ENCODE data around the gene NEB.
A peak's percentile ranks its signal among the peaks of the same experiment; 100 is the strongest.
"Not testable (repeated sequence)": the region's sequence is repeated elsewhere in the genome, so short reads cannot be mapped to it uniquely, and the experiment has no call there.

NEB gene

GRCh38 chr2:151760139-151760650 lies 25.9 kb upstream of the NEB start:
- no peak for DNase-seq

DNA sequence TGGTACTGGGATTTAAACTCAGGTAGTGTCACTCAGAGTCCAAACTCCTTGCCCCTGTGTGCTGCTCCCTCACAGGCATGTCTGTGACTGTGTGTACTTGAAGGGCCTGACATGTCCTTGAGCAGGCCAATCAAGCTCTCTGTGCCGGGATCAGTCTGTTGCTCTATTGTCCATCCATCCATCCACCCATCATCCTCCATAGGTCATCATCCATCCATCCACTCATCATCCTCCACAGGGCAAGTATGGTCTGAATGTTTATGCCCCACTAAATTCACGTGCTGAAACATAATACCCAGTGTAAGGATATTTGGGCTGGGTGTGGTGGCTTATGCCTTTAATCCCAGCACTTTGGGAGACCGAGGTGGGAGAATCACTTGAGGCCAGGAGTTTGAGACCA lies 24.5 kb upstream of the NEB start:
- DNase-seq, result no peak

GRCh38 chr2:151757861-151758260 lies 23.6 kb upstream of the NEB start:
- DNase-seq, result peak; percentile 19

GRCh38 chr2:151756820-151757219 lies 22.5 kb upstream of the NEB start:
- DNase-seq, result no peak

DNA sequence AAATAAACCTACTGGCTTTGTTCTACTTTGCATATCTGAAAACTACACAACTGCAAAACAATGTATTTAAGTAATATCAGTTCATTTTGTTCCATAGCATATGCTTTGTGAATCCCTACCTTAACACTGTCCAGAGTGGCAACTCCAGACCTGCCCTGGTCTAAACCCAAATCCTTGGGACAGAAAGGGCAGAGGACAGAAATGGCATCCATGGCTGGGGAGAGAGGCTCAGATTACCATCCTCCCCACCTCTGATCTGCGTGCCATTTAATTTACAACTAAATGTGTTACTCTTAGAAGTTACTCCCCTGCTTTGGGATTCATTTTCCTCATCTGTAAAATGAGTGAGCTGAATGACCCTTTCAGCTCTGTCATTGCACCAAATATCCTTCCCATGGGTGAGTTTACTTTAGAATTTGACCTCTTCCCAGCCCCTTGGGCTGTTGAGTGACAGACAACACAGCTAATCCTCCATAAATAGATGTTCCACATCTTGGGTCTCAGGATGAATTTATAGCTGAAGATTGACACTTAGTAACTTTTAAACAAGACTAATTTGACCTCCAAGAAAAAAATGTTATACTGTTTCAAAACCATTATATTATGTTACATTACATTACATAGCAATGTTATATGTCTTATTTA lies 20.1 kb upstream of the NEB start:
- no peak for DNase-seq

GRCh38 chr2:151753540-151753939 lies 19.3 kb upstream of the NEB start:
- DNase-seq, result no peak

DNA sequence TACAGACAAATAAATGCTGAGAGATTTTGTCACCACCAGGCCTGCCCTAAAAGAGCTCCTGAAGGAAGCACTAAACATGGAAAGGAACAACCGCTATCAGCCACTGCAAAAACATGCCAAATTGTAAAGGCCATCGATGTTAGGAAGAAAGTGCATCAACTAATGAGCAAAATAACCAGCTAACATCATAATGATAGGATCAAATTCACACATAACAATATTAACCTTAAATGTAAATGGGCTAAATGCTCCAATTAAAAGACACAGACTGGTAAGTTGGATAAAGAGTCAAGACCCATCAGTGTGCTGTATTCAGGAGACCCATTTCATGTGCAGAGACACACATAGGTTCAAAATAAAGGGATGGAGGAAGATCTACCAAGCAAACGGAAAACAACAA lies 11.0 kb upstream of the NEB start:
- DNase-seq, result not testable (repeated sequence)

- DNase-seq, result no peak
Observed at GRCh38 chr2:151730262-151730975, 3.9 kb downstream of the NEB start.

DNA sequence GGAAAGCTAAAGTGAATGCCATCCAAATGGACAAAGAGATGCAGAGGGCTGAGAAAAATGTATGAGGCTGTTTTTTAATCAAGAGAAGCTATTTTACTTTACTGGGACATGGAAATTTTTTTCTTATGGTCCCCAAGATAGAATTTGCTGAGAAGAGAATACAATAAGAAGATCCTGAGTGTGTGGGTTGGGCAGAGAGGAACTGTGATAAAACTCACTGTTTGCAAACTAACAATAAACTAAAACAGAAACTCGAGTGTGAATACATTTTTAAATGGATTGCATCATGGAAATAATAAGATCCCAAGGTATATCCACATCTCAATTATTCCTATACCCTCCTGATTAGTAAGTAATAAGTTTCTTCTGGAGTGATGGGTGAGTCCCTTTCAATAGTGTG lies 4.4 kb downstream of the NEB start:
- no peak for DNase-seq

DNA sequence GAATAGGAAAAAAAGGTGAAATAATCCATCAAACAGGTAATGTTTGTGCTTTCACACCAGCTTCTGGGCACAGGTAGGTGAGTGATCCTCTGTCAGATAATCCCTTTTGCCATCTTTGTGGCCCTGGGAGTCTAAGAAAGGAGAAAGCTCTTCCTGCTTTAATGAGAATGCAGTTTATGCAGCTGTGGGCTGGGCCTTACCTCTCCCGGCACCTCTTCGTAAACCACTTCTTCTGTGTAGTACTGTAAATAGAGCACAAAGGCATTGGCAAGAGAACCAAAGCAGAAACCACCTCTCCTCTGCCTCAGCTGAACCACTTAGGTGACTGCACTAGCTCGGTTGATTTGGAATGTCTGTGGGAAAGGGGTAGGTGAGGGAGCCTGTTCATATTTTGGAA lies 4.9 kb downstream of the NEB start:
- no peak for DNase-seq

DNA sequence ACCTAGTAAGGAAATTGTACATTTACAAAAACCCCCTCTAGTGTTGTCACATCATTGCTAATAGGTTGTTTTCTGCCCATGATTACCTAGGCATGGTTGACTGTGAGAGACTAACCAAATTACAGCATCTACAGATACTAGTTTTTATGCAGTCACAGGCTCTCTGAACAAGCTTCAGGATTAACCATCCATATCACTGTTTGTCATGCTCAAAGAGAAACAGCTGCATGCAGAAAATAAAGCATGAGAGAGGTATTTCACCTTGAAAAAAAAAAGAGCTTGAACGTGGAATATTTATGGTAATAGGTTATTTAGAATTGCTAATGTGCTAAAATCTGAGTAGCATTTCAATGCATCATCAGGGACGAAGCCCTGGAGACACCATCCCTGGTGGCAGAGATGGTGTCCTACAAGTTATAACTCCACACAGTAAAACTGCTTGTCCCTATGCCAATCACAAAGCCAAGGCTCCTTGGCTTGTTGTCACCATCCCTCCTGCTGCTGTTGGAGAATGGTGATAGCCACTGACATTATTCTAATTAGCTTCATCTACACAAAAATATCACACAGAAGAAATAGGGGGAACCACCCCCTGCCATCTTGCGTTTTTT lies 5.4 kb downstream of the NEB start:
- DNase-seq, result no peak

DNA sequence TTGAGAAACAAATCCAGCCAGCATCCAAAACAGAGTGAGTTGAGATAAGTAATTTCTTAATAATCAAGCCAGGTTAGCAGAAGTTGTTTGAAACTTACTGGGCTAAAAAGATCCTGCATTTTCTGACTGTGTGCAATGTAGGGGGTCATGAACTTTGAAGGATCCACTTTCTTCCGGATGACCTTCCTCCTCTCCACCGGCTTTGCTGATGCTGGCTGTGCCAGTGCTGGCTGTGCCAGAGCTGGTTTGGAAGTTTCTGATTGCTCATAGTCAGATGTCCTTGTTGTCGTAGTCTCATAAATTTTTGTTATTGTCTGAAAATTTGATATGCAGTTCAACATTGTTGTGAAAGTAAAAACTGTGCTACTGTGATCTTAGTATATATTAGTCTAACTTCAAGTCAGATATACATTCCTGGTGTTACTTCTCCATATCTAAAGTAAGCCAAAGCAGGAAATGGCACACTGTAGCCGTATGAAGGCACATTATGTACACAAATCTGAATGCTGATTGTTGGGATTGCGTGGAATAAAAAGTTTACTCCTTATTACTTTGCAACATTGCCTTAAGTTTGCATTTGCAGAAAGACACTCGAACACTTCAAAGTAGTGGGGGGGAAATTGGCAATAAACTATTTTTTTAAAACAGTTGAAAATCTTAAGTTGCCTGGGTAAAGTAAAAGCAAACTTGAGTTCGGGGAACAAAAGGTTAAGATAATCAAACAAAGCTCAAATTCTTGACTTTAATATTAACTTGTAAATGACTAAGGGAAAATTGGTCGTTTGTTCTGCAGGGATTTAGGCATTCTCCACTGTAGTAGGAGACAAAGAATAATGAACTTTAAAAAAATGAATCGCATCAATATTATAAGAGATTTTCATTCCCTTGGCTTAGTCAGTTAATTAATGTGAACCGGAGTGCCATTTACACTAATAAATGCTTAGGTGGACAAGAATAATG lies 6.4 kb downstream of the NEB start:
- DNase-seq, result no peak

- DNase-seq, result no peak
Observed at GRCh38 chr2:151721161-151721560, 13.1 kb downstream of the NEB start.

GRCh38 chr2:151720521-151720920 lies 13.8 kb downstream of the NEB start:
- DNase-seq, result no peak

DNA sequence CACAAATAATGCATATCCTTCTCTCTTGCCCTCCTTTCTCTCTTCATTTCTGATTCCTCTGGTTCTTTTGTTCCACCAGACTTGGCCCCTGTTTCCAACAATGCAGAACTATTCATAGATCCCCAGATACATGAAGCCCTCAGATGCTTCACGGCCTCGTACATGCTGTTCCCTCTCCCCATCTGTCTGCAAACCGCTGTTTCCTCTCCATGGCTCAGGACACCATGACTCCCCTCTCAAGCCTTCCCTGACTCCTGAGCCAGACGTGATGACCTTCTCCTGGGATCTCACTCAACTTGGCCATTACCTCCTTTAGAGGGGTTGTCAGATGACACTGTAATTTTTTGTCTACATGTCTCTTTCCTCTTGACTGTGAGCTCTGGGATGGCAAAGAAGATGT lies 15.5 kb downstream of the NEB start:
- DNase-seq, result no peak

GRCh38 chr2:151718247-151718646 lies 16.0 kb downstream of the NEB start:
- DNase-seq, result no peak

DNA sequence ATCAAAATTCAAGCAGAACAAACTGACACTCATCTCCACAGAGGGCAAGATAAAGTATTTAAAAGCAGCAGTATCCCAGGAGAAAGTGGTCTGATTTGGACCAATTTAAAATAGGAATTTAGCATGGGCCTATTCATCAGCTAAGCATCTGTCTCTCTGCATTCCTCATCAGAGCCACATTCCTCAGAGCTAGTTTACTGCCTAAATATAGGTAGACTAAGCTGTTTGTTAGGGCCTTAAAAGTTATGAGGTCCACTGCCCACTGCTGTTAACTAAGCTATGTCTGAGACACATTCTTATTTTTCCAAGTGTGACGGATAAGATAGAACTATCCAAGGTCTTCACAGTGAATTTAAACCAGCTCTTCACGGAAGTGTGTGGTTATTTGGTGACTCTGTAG lies 17.6 kb downstream of the NEB start:
- no peak for DNase-seq

GRCh38 chr2:151713291-151713903 lies 20.9 kb downstream of the NEB start:
- no peak for DNase-seq

DNA sequence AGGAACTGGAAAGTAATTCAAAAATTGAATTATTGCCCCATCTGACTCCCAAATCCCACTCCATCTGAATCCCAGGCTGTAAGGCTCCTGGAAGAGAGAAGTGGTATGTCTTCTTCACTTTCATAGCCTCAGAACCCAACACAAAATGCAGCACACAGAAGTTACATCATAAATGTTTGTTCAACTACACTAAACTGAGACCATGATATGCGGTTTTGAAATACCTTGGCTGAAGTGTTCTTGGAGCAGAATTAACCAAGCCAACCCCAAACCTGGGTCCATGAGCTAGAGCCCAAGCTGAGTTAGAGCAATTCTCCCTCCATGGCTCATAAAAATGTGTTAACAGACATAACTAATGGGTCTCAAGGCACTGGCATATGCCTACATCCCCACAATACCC lies 23.3 kb downstream of the NEB start:
- no peak for DNase-seq

- no peak for DNase-seq
Observed at GRCh38 chr2:151708788-151709187, 25.5 kb downstream of the NEB start.

DNA sequence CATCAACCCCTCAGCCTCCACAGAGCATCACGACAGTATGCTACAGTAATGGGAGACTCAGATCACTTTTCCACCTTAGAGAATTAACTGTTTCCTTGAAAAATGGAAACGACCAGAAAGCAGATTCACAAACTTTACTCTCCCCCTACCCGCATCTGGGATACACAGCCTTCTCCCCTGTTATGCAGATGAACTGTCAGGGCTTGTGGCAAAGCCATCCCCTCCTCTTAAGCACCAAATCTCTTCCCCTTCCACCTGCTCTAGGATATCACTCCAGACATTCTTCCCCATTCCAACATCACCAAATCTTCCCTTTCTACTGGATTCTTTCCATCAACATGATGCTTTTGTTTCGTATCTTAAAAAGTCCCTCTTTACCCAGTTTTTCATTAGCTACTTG lies 26.4 kb downstream of the NEB start:
- DNase-seq, result no peak

DNA sequence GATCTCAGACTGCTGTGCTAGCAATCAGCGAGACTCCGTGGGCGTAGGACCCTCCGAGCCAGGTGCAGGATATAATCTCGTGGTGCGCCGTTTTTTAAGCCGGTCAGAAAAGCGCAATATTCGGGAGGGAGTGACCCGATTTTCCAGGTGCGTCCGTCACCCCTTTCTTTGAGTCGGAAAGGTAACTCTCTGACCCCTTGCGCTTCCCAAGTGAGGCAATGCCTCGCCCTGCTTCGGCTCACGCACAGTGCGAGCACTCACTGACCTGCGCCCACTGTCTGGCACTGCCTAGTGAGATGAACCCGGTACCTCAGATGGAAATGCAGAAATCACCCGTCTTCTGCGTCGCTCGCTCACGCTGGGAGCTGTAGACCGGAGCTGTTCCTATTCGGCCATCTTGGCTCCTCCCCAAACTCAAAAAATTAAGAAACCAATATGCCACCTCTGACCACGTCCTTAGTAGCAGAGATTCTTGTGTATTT lies 29.8 kb downstream of the NEB start:
- DNase-seq, result not testable (repeated sequence)

Measured in NCI-H2107 (cell line).